ENCODE measurements around the gene EHD3.

DNA sequence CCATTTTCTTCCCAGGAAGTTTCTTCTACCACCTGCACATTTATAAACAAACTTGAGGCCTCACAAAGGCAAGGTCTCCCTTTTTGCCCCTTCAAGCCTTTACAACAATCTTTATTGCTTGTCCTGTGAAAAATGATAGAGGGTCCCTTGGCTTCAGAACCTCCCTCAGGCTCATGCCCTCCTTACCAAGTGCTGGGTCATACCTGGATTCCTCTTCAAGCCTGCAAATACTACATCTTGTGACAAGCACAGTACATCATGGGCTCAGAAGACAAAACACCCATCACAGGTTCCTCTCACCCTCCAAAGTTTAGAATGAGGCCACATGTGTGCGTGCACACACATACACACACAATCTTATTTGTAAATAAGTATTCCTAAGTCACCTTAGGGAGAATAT lies 25.7 kb upstream of the EHD3 start:
- TF ChIP-seq CTCF (IDR thresholded peaks at IDR 0.05 in 8 of 11, conservative IDR thresholded peaks at IDR 0.05 in 3 of 11) (no peak), POLR2AphosphoS5 (IDR thresholded peaks at IDR 0.05) (no peak)

All from spleen (tissue), 7 donors.